OCI-LY1 (cell line): ENCODE data around the gene EIF3F.

Experiments used
- H2AFZ ChIP-seq: fragments of 200-600 bp; sonication (generic), shearing (Covaris generic); 2 replicates; pipeline ENCODE4 v1.6.0; 2014; ENCODE audit warnings: antibody characterized with exemption, mild to moderate bottlenecking, low read length
- H3F3A ChIP-seq: fragments of 200-600 bp; sonication (generic), shearing (Covaris generic); 2 replicates; pipeline ENCODE4 v1.6.0; 2014; ENCODE audit warnings: mild to moderate bottlenecking, antibody characterized with exemption, low read length, moderate library complexity; ENCODE audit not compliant: insufficient read depth
- H3K27ac ChIP-seq: fragments of 200-600 bp; sonication (generic); 2 replicates; pipeline ENCODE4 v1.5.1; 2014; ENCODE audit warnings: low read length, mixed run types, mild to moderate bottlenecking, low read depth; ENCODE audit not compliant: poor library complexity, severe bottlenecking
- H3K27me3 ChIP-seq: fragments of 200-600 bp; sonication (generic); 2 replicates; pipeline ENCODE4 v1.6.0; 2014; ENCODE audit warnings: antibody characterized with exemption, mild to moderate bottlenecking, low read length, moderate library complexity; ENCODE audit not compliant: insufficient read depth
- H3K36me3 ChIP-seq: fragments of 200-600 bp; sonication (generic); 2 replicates; pipeline ENCODE4 v1.6.1; 2014; ENCODE audit warnings: mild to moderate bottlenecking, antibody characterized with exemption, low read length, moderate library complexity, mixed read lengths; ENCODE audit not compliant: insufficient read depth
- H3K4me1 ChIP-seq: fragments of 200-600 bp; sonication (generic); 2 replicates; pipeline ENCODE4 v1.5.1; 2014; ENCODE audit warnings: mild to moderate bottlenecking, low read length, moderate library complexity; ENCODE audit not compliant: insufficient read depth, severe bottlenecking
- H3K4me2 ChIP-seq: fragments of 200-600 bp; sonication (generic), shearing (Covaris generic); 2 replicates; pipeline ENCODE4 v1.6.1; 2014; ENCODE audit warnings: low read length
- H3K4me3 ChIP-seq: fragments of 200-600 bp; sonication (generic); 2 replicates; pipeline ENCODE4 v1.5.1; 2014; ENCODE audit warnings: low read length, low read depth, mild to moderate bottlenecking, mixed read lengths; ENCODE audit not compliant: poor library complexity, severe bottlenecking
- H3K79me2 ChIP-seq: fragments of 200-600 bp; shearing (Covaris generic); 2 replicates; pipeline ENCODE4 v1.6.1; 2016; ENCODE audit warnings: mixed run types, low read length, mixed read lengths; ENCODE audit not compliant: insufficient read depth
- H3K9ac ChIP-seq: fragments of 200-600 bp; sonication (generic), shearing (Covaris generic); 2 replicates; pipeline ENCODE4 v1.6.1; 2014; ENCODE audit warnings: mild to moderate bottlenecking, low read length, mixed read lengths
- H3K9me2 ChIP-seq: fragments of 200-600 bp; sonication (generic), shearing (Covaris generic); 2 replicates; pipeline ENCODE4 v1.6.1; 2014; ENCODE audit warnings: low read depth, mild to moderate bottlenecking, low read length, mixed read lengths
- H3K9me3 ChIP-seq: fragments of 200-600 bp; shearing (Covaris generic); 2 replicates; pipeline ENCODE4 v1.6.1; 2014; ENCODE audit warnings: low read length, mixed read lengths
- H4K20me1 ChIP-seq: fragments of 200-600 bp; sonication (generic), shearing (Covaris generic); 2 replicates; pipeline ENCODE4 v1.6.0; 2016; ENCODE audit warnings: mild to moderate bottlenecking, low read length; ENCODE audit not compliant: insufficient read depth
- CTCF ChIP-seq: fragments of 200-600 bp; sonication (generic), shearing (Covaris generic); IDR thresholded peaks from 2 replicates; pipeline ENCODE4 v1.5.1; 2017; ENCODE audit warnings: mild to moderate bottlenecking, antibody characterized with exemption, low read length, moderate library complexity, mixed read lengths
- EZH2 ChIP-seq: fragments of 200-600 bp; sonication (generic), shearing (Covaris generic); IDR thresholded peaks from 2 replicates; pipeline ENCODE4 v1.8.0; 2017; ENCODE audit warnings: borderline replicate concordance, mixed run types, mild to moderate bottlenecking, antibody characterized with exemption, low read length, moderate library complexity, mixed read lengths

EIF3F gene

GRCh38 chr11:7999795-8000194 lies 12.7 kb downstream of the EIF3F start:
- no peak overlapping the region for H3K4me2 ChIP-seq
- H3K9ac ChIP-seq: no peak overlapping the region
- no peaks in the 10 kb centered on the region for H3K4me1 ChIP-seq
- no peaks in the 10 kb centered on the region for H3K9me2 ChIP-seq
- no peaks in the 10 kb centered on the region for H3F3A ChIP-seq
- no peak overlapping the region for H3K27ac ChIP-seq
- H3K27me3 ChIP-seq: no peaks in the 10 kb centered on the region
- no peaks in the 10 kb centered on the region for H4K20me1 ChIP-seq
- H3K9me3 ChIP-seq: no peaks in the 10 kb centered on the region
- H3K4me3 ChIP-seq: no peak overlapping the region
- H2AFZ ChIP-seq: no peak overlapping the region
- no peaks in the 10 kb centered on the region for H3K79me2 ChIP-seq
- TF ChIP-seq CTCF (no peak), EZH2 (no peak)
- peaks cover 50% of the 10 kb centered on the region for H3K36me3 ChIP-seq

GRCh38 chr11:8000390-8000789 lies 13.3 kb downstream of the EIF3F start:
- no peak overlapping the region for H3K4me3 ChIP-seq
- peaks cover 44% of the 10 kb centered on the region for H3K36me3 ChIP-seq
- no peaks in the 10 kb centered on the region for H3K9me3 ChIP-seq
- no peak overlapping the region for H3K9ac ChIP-seq
- H3K9me2 ChIP-seq: no peaks in the 10 kb centered on the region
- no peak for TF ChIP-seq CTCF
- no peak for TF ChIP-seq EZH2
- no peaks in the 10 kb centered on the region for H3K27me3 ChIP-seq
- no peak overlapping the region for H3K27ac ChIP-seq
- H3K79me2 ChIP-seq: no peaks in the 10 kb centered on the region
- H4K20me1 ChIP-seq: no peaks in the 10 kb centered on the region
- H2AFZ ChIP-seq: no peak overlapping the region
- no peak overlapping the region for H3K4me2 ChIP-seq
- H3F3A ChIP-seq: no peaks in the 10 kb centered on the region
- no peaks in the 10 kb centered on the region for H3K4me1 ChIP-seq

- no peak overlapping the region for H2AFZ ChIP-seq
Measured at GRCh38 chr11:8002676-8003075, 15.5 kb downstream of the EIF3F start.

More at GRCh38 chr11:8002676-8003075, 15.5 kb downstream of the EIF3F start:
- H3K27ac ChIP-seq: no peak overlapping the region
- no peaks in the 10 kb centered on the region for H3K9me2 ChIP-seq
- H3K9me3 ChIP-seq: no peaks in the 10 kb centered on the region
- no peaks in the 10 kb centered on the region for H3K4me1 ChIP-seq
- H3K36me3 ChIP-seq: peaks cover 21% of the 10 kb centered on the region
- TF ChIP-seq CTCF (no peak), EZH2 (no peak)
- no peak overlapping the region for H3K4me3 ChIP-seq
- no peaks in the 10 kb centered on the region for H3K27me3 ChIP-seq
- H3K9ac ChIP-seq: no peak overlapping the region
- no peak overlapping the region for H3K4me2 ChIP-seq
- no peaks in the 10 kb centered on the region for H4K20me1 ChIP-seq
- H3F3A ChIP-seq: no peaks in the 10 kb centered on the region
- H3K79me2 ChIP-seq: no peaks in the 10 kb centered on the region
